Ishikawa (cell line): Measurements from ENCODE around the gene PLCL1.

Source experiments
- CEBPB ChIP-seq: IDR thresholded peaks from 2 replicates; pipeline ENCODE4 v1.6.1; 2012
- CREB1 ChIP-seq: IDR thresholded peaks from 2 replicates; pipeline ENCODE4 v1.6.1; 2012; ENCODE audit warnings: low read depth
- EGR1 ChIP-seq: IDR thresholded peaks from 2 replicates; pipeline ENCODE4 v1.6.1; 2012
- EP300 ChIP-seq: IDR thresholded peaks from 2 replicates; pipeline ENCODE4 v1.6.1; 2012; ENCODE audit warnings: borderline replicate concordance
- FOXM1 ChIP-seq: IDR thresholded peaks from 2 replicates; pipeline ENCODE4 v1.6.1; 2012; ENCODE audit warnings: low read depth, borderline replicate concordance
- NFIC ChIP-seq: IDR thresholded peaks from 2 replicates; pipeline ENCODE4 v1.6.1; 2012
- RAD21 ChIP-seq: IDR thresholded peaks from 2 replicates; pipeline ENCODE4 v1.6.1; 2012; ENCODE audit warnings: low read depth
- TAF1 ChIP-seq: IDR thresholded peaks from 2 replicates; pipeline ENCODE4 v1.6.1; 2012; ENCODE audit warnings: low read depth, mild to moderate bottlenecking
- TCF12 ChIP-seq: IDR thresholded peaks from 2 replicates; pipeline ENCODE4 v1.6.1; 2012; ENCODE audit warnings: low read depth
- TEAD4 ChIP-seq: IDR thresholded peaks from 2 replicates; pipeline ENCODE4 v1.6.1; 2012
- YY1 ChIP-seq: IDR thresholded peaks from 2 replicates; pipeline ENCODE4 v1.6.1; 2012; ENCODE audit warnings: low read depth
- ZBTB7A ChIP-seq: IDR thresholded peaks from 2 replicates; pipeline ENCODE4 v1.6.1; 2012; ENCODE audit warnings: low read depth
- TF ChIP-seq, protein P1 (sequence below): IDR thresholded peaks from 2 replicates; pipeline ENCODE4 v1.6.1; 2012
- TF ChIP-seq, protein P2 (sequence below): IDR thresholded peaks from 2 replicates; pipeline ENCODE4 v1.6.1; 2012
- TF ChIP-seq, protein P3 (sequence below): IDR thresholded peaks from 2 replicates; pipeline ENCODE4 v1.6.1; 2012; ENCODE audit warnings: low read depth, mild to moderate bottlenecking

The PLCL1 gene

DNA sequence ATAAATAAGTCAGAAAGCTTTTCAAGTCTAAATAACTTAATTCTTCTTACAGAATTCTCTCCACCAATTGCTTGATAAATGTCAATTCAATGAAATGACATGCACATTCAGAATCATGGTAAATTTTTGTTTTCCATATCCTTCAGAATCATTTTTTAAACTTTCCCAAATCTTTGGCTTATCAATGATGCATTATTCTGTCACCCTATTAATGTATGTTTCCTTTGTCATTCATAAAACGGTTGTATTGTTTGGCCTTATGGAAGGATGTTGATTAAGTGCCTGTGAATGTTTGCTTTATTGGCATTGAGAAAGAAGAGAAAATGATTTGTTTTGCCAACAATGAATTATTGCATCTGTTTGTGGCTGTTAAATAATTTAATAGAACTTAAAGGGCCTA is 260.9 kb downstream of the PLCL1 start:
- TF ChIP-seq, protein P1, sequence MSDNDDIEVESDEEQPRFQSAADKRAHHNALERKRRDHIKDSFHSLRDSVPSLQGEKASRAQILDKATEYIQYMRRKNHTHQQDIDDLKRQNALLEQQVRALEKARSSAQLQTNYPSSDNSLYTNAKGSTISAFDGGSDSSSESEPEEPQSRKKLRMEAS, result no peak
- TF ChIP-seq EGR1 (no peak), EP300 (no peak)

DNA sequence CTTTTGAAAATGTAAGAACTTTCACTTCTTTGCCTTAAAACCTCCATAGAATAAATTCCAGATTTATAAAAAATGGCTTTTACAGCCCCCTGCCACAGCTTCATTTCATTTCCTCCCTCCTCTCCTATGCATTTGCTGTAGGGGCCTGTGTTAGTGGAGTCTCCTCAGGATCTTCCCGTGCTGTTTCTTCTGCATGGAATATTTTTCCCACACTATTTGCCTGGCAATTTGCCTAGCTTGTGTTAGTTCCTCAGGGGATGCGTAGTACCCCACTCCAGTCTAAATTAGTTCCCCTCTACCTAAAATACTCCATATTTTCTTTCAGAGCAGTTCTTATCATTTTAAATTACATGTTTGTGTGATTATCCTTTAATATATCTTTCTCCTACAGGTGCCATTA is 262.2 kb downstream of the PLCL1 start:
- no peak for TF ChIP-seq TEAD4
- TF ChIP-seq EP300, result no peak
- no peak for TF ChIP-seq EGR1
- no peak for TF ChIP-seq RAD21
- no peak for TF ChIP-seq FOXM1

DNA sequence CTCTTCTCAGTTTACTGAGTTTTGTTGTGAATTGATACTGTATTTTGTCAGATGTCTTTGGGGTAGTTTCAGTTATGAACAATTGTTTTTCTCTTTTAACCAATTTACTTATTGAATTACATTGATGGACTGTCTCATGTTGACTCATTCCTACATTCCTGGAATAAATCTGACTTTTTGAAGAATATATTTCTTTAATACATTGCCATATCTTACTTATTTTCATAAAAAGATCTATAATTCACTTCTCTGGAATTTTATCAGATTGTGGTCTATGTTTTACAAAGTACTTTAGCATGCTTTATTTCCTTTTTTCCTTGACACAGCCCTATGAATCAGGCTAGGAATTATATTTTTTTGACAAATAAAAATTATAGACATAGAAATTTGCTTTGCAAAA is 268.3 kb downstream of the PLCL1 start:
- TF ChIP-seq FOXM1, result no peak
- no peak for TF ChIP-seq ZBTB7A
- no peak for TF ChIP-seq CREB1
- no peak for TF ChIP-seq YY1

DNA sequence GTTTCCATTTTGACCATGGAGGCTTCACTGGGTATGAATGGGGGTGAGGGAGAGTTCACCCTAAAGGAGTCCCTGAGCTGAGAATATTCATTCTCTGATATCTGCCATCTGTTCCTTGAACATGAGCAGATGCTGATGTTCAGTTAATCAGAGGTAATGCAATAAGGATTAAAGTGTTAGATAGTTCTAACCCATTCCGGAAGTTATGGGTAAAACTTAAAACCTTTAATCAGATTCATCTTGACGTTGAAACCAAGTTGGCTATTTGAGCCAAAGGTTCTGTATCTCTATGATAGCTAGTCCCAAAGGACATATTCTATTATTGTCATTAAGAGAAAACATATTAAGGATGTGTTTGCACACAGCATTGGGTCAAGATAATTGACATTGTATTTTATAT is 268.9 kb downstream of the PLCL1 start:
- TF ChIP-seq TCF12, result no peak
- TF ChIP-seq FOXM1, result no peak
- TF ChIP-seq TEAD4, result no peak

DNA sequence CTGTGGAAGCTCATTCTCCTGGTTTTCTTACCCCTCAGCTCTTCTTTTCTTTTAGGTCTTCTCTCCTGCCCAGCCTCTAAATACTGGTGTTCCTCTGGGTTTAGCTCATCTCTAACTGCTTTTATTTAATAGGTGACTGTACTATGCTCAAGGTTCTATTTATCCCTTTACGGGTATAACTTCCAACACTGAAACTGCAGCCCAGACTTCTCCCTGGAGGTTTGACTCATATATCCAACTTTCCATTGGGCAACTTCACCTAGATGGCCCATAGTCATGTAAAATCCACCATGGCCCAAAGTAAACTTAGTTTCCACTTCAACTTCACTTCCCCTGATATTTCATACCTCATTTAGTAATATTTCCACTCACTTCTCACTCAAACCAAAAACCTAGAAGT is 273.1 kb downstream of the PLCL1 start:
- TF ChIP-seq EGR1 (no peak), TAF1 (no peak), FOXM1 (no peak), NFIC (no peak), TEAD4 (no peak), YY1 (no peak), EP300 (no peak), TCF12 (no peak), CREB1 (no peak), RAD21 (no peak), ZBTB7A (no peak), CEBPB (no peak)
- TF ChIP-seq, protein P2, sequence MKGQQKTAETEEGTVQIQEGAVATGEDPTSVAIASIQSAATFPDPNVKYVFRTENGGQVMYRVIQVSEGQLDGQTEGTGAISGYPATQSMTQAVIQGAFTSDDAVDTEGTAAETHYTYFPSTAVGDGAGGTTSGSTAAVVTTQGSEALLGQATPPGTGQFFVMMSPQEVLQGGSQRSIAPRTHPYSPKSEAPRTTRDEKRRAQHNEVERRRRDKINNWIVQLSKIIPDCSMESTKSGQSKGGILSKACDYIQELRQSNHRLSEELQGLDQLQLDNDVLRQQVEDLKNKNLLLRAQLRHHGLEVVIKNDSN, result no peak
- TF ChIP-seq, protein P1, result no peak
- TF ChIP-seq, protein P3, sequence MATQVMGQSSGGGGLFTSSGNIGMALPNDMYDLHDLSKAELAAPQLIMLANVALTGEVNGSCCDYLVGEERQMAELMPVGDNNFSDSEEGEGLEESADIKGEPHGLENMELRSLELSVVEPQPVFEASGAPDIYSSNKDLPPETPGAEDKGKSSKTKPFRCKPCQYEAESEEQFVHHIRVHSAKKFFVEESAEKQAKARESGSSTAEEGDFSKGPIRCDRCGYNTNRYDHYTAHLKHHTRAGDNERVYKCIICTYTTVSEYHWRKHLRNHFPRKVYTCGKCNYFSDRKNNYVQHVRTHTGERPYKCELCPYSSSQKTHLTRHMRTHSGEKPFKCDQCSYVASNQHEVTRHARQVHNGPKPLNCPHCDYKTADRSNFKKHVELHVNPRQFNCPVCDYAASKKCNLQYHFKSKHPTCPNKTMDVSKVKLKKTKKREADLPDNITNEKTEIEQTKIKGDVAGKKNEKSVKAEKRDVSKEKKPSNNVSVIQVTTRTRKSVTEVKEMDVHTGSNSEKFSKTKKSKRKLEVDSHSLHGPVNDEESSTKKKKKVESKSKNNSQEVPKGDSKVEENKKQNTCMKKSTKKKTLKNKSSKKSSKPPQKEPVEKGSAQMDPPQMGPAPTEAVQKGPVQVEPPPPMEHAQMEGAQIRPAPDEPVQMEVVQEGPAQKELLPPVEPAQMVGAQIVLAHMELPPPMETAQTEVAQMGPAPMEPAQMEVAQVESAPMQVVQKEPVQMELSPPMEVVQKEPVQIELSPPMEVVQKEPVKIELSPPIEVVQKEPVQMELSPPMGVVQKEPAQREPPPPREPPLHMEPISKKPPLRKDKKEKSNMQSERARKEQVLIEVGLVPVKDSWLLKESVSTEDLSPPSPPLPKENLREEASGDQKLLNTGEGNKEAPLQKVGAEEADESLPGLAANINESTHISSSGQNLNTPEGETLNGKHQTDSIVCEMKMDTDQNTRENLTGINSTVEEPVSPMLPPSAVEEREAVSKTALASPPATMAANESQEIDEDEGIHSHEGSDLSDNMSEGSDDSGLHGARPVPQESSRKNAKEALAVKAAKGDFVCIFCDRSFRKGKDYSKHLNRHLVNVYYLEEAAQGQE, result no peak

DNA sequence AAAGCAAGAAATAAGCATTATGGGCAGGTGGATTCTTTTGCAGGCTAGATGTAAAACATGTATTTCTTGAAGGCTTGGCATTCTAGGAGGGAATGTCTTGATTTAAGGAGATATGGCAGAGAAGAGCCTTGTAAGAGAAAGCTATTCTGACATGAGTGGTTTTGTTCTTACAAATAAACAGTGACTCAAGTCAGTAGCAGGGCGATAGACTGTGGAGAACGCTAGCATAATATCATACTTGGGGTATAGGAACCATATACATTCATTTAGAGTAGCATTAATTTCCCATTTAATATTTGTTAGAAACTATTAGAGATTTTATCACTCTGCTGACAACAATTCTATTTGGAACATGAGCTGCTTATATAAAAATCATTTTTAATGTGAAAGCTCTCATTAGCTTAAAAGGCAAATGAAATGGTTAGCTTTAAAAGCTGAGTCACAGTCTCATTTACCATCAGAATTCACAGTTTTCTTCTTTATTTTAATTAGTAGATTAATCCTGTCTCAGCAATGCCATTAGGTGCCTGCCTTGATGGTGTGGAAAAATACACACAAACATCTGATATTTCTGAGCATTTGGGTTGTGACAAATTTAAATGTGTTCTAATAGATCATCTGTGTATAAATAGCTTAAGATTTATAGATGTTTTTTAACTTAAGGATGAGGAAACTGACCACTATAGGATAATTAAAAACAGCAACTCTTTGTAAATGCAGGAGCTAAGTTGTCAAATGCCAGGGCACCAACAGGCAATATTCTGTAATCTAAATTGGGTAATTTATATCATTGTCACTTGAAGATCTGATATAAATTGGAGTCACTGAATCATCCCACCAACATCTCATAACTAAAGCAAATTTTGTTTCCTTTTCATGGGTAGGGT is 276.7 kb downstream of the PLCL1 start:
- TF ChIP-seq, protein P3, result no peak
- TF ChIP-seq CEBPB, result no peak
- no peak for TF ChIP-seq TCF12
- TF ChIP-seq EP300, result no peak
- TF ChIP-seq YY1, result no peak
- no peak for TF ChIP-seq TAF1
- TF ChIP-seq CREB1, result no peak
- TF ChIP-seq TEAD4, result no peak
- TF ChIP-seq, protein P1, result no peak
- no peak for TF ChIP-seq ZBTB7A
- TF ChIP-seq EGR1, result no peak
- TF ChIP-seq RAD21, result no peak
- TF ChIP-seq NFIC, result no peak
- no peak for TF ChIP-seq FOXM1
- TF ChIP-seq, protein P2, result no peak
